Measurements from ENCODE around the gene KRT79.

KRT79 gene

DNA sequence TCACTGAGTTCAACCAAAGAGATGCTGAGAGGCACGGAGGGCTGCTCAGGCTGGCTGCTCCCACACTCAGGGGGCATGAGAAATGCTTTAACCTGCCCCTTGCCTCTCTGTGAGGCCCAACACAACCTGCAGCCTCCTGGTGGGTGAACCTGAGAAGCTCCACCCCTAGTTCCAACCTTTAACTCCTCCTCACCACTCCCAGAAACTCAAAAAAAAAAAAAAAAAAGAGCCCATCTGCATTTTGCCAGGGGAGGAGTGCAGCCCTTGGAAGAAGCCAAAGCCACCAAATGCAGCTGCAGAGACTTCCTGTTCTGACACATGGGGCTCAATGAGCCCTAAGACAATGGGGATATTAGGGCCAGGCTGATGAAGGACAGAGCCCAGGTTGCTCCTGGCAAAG lies 29.1 kb downstream of the KRT79 start:
- H3K4me3 ChIP-seq (ENCODE audit: low read depth, low read length), result no peak overlapping the region
- no peak for DNase-seq (ENCODE audit: low read depth)
- TF ChIP-seq, protein P1, sequence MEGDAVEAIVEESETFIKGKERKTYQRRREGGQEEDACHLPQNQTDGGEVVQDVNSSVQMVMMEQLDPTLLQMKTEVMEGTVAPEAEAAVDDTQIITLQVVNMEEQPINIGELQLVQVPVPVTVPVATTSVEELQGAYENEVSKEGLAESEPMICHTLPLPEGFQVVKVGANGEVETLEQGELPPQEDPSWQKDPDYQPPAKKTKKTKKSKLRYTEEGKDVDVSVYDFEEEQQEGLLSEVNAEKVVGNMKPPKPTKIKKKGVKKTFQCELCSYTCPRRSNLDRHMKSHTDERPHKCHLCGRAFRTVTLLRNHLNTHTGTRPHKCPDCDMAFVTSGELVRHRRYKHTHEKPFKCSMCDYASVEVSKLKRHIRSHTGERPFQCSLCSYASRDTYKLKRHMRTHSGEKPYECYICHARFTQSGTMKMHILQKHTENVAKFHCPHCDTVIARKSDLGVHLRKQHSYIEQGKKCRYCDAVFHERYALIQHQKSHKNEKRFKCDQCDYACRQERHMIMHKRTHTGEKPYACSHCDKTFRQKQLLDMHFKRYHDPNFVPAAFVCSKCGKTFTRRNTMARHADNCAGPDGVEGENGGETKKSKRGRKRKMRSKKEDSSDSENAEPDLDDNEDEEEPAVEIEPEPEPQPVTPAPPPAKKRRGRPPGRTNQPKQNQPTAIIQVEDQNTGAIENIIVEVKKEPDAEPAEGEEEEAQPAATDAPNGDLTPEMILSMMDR (conservative IDR thresholded peaks at IDR 0.05; ENCODE audit: low read depth, low read length), result no peak

DNA sequence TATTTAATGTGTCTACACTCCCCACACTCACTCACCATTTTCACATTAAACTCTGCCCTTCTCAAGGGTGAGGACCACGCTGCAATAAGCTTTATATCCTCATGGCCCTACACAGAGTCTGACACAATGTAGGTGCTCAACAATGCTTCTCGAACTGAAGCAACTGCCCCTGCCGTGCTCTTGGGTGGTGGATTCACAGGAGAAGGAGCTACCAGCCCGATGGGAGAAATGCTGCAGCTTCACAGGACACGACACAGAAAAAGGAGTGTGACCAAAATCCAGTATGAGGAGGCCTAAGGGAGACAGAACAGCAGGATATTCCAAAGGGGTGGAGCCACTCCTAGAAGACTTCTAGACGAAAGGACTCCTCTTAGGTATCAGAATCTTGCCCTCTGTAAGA lies 31.7 kb downstream of the KRT79 start:
- no peak for DNase-seq (ENCODE audit: low read depth)
- TF ChIP-seq, protein P1 (conservative IDR thresholded peaks at IDR 0.05; ENCODE audit: low read depth, low read length), result no peak

DNA sequence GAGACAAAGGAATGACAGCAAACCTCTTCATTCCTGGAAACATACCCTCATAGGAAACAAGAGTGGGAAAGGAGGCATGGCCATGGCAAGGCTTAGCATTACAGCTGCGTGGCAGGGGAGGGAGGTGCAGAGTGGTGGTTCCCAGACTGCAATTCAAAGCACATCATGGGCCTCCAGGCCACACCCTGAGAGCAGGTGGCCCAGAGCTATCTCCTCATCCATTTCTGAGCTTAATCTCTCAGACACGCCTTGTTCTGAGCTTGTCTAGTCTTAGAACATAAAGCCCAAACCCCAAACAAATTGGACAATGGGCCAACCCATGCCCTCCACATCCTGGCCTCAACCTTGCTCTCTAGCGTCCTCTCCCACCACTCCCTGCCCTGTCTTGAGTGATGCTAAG lies 32.3 kb downstream of the KRT79 start:
- H3K4me3 ChIP-seq (ENCODE audit: low read depth, low read length), result no peak overlapping the region
- TF ChIP-seq, protein P1 (conservative IDR thresholded peaks at IDR 0.05; ENCODE audit: low read depth, low read length), result no peak

More for the DNA sequence above, 31.7 kb downstream of the KRT79 start:
- no peak overlapping the region for H3K4me3 ChIP-seq (ENCODE audit: low read depth, low read length)

DNA sequence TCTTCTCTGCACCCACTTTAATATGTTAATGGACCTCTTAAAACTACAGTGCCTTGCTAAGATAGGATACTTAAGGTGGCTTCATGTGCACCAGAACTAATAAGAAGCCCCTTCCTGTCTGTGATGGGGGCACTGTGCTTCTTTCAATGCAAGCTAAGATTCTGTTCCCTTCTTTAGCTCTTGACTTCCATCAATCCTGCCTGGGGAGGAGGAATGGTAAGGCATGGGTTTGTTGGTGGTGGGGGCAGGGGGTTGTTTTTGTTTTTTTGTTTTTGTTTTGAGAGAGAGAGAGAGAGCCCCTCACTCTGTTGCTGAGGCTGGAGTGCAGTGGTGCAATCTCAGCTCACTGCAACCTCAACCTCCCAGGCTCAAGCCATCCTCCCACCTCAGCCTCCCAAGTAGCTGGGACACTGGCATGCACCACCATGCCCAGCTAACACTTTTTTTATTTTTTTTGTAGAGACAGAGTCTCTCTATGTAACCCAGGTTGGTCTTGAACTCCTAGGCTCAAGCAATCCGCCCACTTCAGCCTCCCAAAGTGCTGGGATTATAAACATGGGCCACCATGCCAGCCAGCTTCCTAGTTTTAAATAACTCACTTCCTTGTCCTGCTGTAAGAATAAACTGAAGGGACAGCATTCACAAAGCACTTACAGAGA lies 33.7 kb downstream of the KRT79 start:
- no peak for DNase-seq (ENCODE audit: low read depth)
- TF ChIP-seq, protein P1 (conservative IDR thresholded peaks at IDR 0.05; ENCODE audit: low read depth, low read length), result no peak
- H3K4me3 ChIP-seq (ENCODE audit: low read depth, low read length), result no peak overlapping the region

More for the DNA sequence above, 32.3 kb downstream of the KRT79 start:
- DNase-seq (ENCODE audit: low read depth), result no peak

DNA sequence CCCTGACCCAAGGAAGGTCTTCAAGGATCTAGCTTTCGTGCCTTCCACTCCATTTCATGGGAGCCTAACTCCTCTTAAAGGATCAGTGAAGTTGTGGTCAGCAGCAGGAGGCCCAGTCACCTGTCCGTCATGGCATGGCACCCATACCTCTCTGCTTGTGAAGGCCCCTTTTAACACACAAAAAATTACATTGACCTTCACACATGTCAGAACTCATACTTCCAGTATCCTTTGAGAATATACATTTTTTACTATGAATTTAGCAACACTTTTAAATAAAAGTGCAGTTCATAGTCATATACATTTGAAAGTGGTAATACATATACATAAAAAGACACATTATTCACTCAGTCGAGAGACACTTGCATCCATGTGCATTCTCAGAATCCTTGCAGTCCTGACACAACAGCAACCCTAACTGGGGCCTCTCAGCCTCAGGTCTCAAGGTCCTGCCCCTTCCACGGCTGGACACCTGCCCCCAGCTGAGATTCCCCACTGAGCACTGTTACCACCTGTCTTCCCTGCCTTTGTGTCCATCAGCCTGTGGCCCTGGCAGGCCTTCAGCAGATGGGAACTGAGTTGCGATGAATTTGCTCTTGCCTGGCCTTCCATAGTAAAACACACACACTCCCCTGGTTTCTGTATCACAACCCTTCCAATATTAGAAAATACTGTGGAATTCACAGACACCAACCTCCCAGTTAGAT lies 34.5 kb downstream of the KRT79 start:
- DNase-seq (ENCODE audit: low read depth), result no peak
- TF ChIP-seq, protein P1 (conservative IDR thresholded peaks at IDR 0.05; ENCODE audit: low read depth, low read length), result no peak
- no peak overlapping the region for H3K4me3 ChIP-seq (ENCODE audit: low read depth, low read length)

DNA sequence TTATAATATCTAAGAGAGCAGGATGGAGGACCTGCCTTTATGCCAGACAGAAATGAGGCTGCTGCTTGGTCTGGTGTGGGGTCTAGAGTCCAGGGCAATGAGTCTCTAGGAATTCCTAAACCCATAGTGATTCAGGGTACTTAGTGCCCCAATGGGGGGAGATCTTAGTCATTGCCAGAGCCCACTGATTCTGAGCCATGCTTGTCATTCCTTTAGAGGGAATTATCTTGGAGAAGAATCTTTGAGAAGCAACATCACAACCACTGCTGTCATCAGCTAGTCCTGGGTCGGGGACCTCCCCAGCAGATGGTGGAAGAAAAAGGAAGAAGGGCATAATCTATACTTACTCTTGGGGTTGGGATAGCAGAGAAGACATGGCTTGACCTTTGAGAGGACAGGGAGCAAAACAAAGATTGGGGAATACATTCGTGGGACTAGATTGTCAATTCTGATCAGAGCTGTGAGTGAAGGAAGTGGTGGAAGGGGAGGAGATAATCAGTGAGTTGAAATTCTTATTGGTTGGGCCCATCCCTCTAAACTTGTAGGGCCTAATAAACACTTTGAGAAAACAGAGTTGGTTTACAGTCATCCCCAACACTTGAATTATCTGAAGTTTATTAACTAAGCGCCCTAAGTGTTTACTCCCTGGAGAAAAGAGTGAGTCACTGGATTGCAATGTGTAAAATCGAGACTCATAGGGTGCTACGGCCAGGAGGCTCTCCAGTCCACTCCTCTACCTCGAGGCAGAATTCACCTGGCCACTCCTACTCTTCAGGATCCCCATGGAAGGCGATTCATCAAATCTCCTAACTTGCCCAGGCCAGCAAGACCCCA lies 35.2 kb downstream of the KRT79 start:
- peak; percentile 30 for DNase-seq (ENCODE audit: low read depth)
- TF ChIP-seq, protein P1 (conservative IDR thresholded peaks at IDR 0.05; ENCODE audit: low read depth, low read length), result no peak
- H3K4me3 ChIP-seq (ENCODE audit: low read depth, low read length), result no peak overlapping the region
